ENCODE measurements around the gene ATXN7L3B.

Gene ATXN7L3B

DNA sequence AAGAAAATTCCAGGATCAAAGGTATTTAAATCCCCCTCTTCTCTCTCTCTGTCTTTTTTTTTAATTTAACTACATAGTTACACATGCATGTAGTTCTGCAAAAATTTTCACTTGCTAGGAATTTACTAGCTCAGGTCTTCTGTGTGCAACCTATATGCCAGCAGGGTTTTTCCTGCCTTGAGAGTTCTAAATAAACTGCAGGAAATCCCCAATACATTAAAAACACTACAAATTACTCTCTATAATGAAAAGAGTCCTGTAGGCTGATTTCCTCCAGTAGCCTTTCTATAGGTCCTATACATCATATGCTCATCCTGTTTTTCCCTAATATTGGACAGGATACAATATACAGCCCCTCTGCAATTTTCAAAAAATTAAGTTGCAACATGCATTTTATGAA is 27.7 kb upstream of the ATXN7L3B start:
- Histone ChIP-seq H3K4me1 (ENCODE audit: insufficient read depth, insufficient read length) (no peaks in the 10 kb centered on the region), H3K27me3 (ENCODE audit: insufficient read depth, insufficient read length) (no peaks in the 10 kb centered on the region), H3K4me3 (ENCODE audit: insufficient read length, low read depth) (no peak overlapping the region), H3K9ac (ENCODE audit: insufficient read length, low read depth) (no peak overlapping the region), H3K36me3 (ENCODE audit: insufficient read depth, insufficient read length, low read length) (no peaks in the 10 kb centered on the region), H3K9me3 (ENCODE audit: insufficient read depth, low read length) (0 out of 2 replicates have a peak, but pooled peaks cover 11% of the 10 kb centered on the region)
- DNase-seq (ENCODE audit: low read depth, low spot score) = no peak
- TF ChIP-seq ZNF274 (IDR thresholded peaks at IDR 0.05; ENCODE audit: low read depth, low read length) (no peak), YY1 (IDR thresholded peaks at IDR 0.05; ENCODE audit: insufficient read depth, insufficient read length) (no peak), SUZ12 (IDR thresholded peaks at IDR 0.05; ENCODE audit: extremely low read depth, insufficient read depth, insufficient read length) (no peak)

DNA sequence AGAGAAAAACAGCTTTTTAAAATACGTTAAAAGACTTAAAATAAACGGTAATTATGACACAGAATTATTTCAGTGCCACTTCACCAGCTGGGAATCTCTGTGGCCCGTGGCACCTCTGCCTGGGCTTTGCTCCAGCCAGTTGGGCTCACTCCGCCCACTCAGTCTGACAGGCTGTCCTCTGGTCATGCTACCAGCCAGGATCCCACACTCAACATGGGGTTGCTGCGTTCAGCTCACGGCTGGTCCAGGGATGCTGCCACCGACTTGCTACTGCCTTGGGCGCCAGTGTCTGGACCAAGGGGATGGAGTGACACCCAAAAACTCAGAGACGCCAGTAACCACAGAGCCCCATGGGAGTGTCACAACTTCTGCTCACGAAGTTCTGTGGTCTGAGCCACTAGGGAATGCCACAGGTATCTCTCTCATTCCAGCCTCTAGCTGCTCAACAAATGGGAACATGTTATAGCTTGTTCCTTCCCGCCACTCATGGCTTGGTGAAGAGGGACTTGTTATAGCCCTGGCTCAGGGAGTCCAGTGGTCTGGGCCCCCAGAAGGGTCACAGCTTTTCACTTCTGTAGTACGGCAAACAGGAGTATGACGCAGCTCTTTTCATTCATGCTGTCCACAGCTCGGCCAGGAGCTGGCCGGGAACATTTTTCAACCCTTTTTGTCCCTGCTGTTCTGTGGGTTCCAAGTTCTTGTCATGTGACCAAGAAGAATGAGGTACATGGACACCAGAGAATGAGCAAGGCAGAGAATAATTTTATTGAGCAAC is 23.4 kb upstream of the ATXN7L3B start:
- no peak for TF ChIP-seq SUZ12 (IDR thresholded peaks at IDR 0.05; ENCODE audit: extremely low read depth, insufficient read depth, insufficient read length)
- no peak for TF ChIP-seq YY1 (IDR thresholded peaks at IDR 0.05; ENCODE audit: insufficient read depth, insufficient read length)
- no peak for TF ChIP-seq ZNF274 (IDR thresholded peaks at IDR 0.05; ENCODE audit: low read depth, low read length)
- no peak overlapping the region for H3K9ac ChIP-seq (ENCODE audit: insufficient read length, low read depth)
- H3K36me3 ChIP-seq (ENCODE audit: insufficient read depth, insufficient read length, low read length) = no peaks in the 10 kb centered on the region
- H3K9me3 ChIP-seq (ENCODE audit: insufficient read depth, low read length) = 0 out of 2 replicates have a peak, but pooled peaks cover 11% of the 10 kb centered on the region
- DNase-seq (ENCODE audit: low read depth, low spot score) = no peak
- H3K4me1 ChIP-seq (ENCODE audit: insufficient read depth, insufficient read length) = no peaks in the 10 kb centered on the region
- H3K27me3 ChIP-seq (ENCODE audit: insufficient read depth, insufficient read length) = no peaks in the 10 kb centered on the region
- no peak overlapping the region for H3K4me3 ChIP-seq (ENCODE audit: insufficient read length, low read depth)

DNA sequence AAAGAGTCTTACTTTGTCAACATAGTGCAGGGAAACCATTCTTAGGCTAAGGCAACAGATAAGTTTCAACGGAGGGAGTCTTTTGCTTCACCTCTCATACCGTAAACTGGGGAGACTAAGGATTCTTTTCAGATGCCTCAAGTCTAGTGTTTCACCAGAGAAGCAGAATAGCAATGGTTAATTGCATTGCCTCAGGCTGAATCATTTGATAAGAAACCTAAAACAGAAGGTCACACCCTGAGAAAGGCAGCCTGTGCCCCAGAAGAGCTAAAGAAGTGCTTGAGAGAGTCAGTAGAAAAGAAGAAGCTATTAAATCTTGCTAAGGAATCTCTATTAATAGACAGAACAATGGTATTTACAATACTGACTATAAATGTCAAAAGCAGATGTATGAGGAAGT is 21.8 kb upstream of the ATXN7L3B start:
- no peak overlapping the region for H3K9ac ChIP-seq (ENCODE audit: insufficient read length, low read depth)
- H3K36me3 ChIP-seq (ENCODE audit: insufficient read depth, insufficient read length, low read length) = no peaks in the 10 kb centered on the region
- no peak for DNase-seq (ENCODE audit: low read depth, low spot score)
- TF ChIP-seq SUZ12 (IDR thresholded peaks at IDR 0.05; ENCODE audit: extremely low read depth, insufficient read depth, insufficient read length) (no peak), ZNF274 (IDR thresholded peaks at IDR 0.05; ENCODE audit: low read depth, low read length) (no peak), YY1 (IDR thresholded peaks at IDR 0.05; ENCODE audit: insufficient read depth, insufficient read length) (no peak)
- no peak overlapping the region for H3K4me3 ChIP-seq (ENCODE audit: insufficient read length, low read depth)
- H3K27me3 ChIP-seq (ENCODE audit: insufficient read depth, insufficient read length) = no peaks in the 10 kb centered on the region
- H3K4me1 ChIP-seq (ENCODE audit: insufficient read depth, insufficient read length) = no peaks in the 10 kb centered on the region
- no peaks in the 10 kb centered on the region for H3K9me3 ChIP-seq (ENCODE audit: insufficient read depth, low read length)

DNA sequence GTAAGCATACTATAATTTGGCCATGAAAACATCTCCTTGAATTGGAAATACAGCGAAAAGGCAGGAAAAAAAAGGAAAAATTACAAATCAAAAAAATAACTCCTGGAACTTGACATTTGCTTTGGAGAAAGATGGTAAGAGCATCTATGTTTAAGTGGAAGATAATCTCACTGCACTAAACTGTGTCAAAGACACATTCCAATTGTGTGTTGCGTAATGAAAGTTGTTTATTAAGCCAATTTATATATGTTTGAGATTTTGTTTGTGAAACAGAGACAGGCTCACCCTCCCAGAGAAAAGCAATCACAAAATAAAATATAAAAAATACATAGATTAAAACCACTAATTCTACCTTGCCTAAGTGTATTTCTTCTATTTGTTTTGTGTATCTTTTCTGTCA is 11.1 kb upstream of the ATXN7L3B start:
- Histone ChIP-seq H3K9me3 (ENCODE audit: insufficient read depth, low read length) (no peaks in the 10 kb centered on the region), H3K27me3 (ENCODE audit: insufficient read depth, insufficient read length) (no peaks in the 10 kb centered on the region), H3K9ac (ENCODE audit: insufficient read length, low read depth) (no peak overlapping the region), H3K36me3 (ENCODE audit: insufficient read depth, insufficient read length, low read length) (no peaks in the 10 kb centered on the region), H3K4me1 (ENCODE audit: insufficient read depth, insufficient read length) (no peaks in the 10 kb centered on the region), H3K4me3 (ENCODE audit: insufficient read length, low read depth) (no peak overlapping the region)
- TF ChIP-seq YY1 (IDR thresholded peaks at IDR 0.05; ENCODE audit: insufficient read depth, insufficient read length) = no peak
- no peak for TF ChIP-seq SUZ12 (IDR thresholded peaks at IDR 0.05; ENCODE audit: extremely low read depth, insufficient read depth, insufficient read length)
- TF ChIP-seq ZNF274 (IDR thresholded peaks at IDR 0.05; ENCODE audit: low read depth, low read length) = no peak
- DNase-seq (ENCODE audit: low read depth, low spot score) = no peak

DNA sequence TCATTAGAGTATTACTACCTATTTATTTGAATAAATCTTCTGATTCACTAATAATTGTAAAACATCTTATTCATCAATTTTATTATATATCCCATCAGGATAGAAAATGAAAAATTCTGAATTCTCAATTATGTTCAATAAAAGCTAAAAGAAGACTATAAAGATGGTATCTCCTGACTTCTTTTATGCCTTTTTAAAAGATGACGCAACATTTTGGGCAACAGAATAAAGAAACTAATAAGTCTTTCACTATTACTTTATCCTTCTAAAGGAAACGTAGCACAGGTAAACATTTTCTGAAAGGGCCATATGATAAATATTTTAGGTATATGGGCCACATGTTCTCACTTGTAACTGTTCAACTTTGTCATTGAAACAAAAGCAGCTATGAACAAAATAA is 10.1 kb upstream of the ATXN7L3B start:
- no peak overlapping the region for H3K4me3 ChIP-seq (ENCODE audit: insufficient read length, low read depth)
- H3K27me3 ChIP-seq (ENCODE audit: insufficient read depth, insufficient read length) = no peaks in the 10 kb centered on the region
- no peaks in the 10 kb centered on the region for H3K4me1 ChIP-seq (ENCODE audit: insufficient read depth, insufficient read length)
- no peak for DNase-seq (ENCODE audit: low read depth, low spot score)
- H3K9ac ChIP-seq (ENCODE audit: insufficient read length, low read depth) = no peak overlapping the region
- no peaks in the 10 kb centered on the region for H3K36me3 ChIP-seq (ENCODE audit: insufficient read depth, insufficient read length, low read length)
- H3K9me3 ChIP-seq (ENCODE audit: insufficient read depth, low read length) = no peaks in the 10 kb centered on the region
- no peak for TF ChIP-seq ZNF274 (IDR thresholded peaks at IDR 0.05; ENCODE audit: low read depth, low read length)
- TF ChIP-seq SUZ12 (IDR thresholded peaks at IDR 0.05; ENCODE audit: extremely low read depth, insufficient read depth, insufficient read length) = no peak
- no peak for TF ChIP-seq YY1 (IDR thresholded peaks at IDR 0.05; ENCODE audit: insufficient read depth, insufficient read length)

DNA sequence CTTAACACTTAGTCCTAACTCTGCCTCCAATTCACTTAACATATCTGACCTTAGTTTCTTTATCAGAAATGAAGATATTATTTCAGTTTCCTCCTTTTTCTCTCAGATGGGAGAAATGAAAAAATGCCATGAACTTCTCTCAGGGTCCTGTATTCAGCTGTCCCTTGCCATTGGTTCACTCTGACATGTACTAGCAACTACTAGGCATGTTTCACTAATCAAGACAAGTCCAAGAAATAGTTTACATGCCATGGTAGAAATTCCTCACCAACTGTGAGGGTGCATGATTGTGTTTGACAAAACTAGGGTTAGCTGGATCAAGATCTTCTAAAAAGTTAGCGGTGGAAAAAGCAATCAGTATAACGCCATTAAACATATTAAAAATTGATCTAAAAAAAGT is 7.0 kb upstream of the ATXN7L3B start:
- Histone ChIP-seq H3K36me3 (ENCODE audit: insufficient read depth, insufficient read length, low read length) (no peaks in the 10 kb centered on the region), H3K4me3 (ENCODE audit: insufficient read length, low read depth) (no peak overlapping the region), H3K9me3 (ENCODE audit: insufficient read depth, low read length) (no peaks in the 10 kb centered on the region), H3K9ac (ENCODE audit: insufficient read length, low read depth) (no peak overlapping the region), H3K27me3 (ENCODE audit: insufficient read depth, insufficient read length) (no peaks in the 10 kb centered on the region), H3K4me1 (ENCODE audit: insufficient read depth, insufficient read length) (no peaks in the 10 kb centered on the region)
- TF ChIP-seq YY1 (IDR thresholded peaks at IDR 0.05; ENCODE audit: insufficient read depth, insufficient read length) (no peak), SUZ12 (IDR thresholded peaks at IDR 0.05; ENCODE audit: extremely low read depth, insufficient read depth, insufficient read length) (no peak), ZNF274 (IDR thresholded peaks at IDR 0.05; ENCODE audit: low read depth, low read length) (no peak)
- no peak for DNase-seq (ENCODE audit: low read depth, low spot score)

DNA sequence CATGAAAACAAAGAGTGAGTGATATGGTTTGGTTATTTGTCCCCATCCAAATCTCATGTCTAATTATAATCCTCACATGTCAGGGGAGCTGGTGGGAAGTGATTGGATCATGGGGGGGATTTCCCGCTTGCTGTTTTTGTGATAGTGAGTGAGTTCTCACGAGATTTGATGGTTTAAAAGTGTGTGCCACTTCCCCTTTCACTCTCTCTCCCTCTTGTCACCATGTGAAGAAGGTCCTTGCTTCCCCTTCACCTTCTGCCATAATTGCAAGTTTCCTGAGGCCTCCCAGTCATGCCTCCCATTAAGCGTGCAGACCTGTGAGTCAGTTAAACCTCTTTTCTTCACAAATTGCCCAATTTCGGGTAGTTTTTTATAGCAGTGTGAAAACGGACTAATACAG is 2.1 kb upstream of the ATXN7L3B start:
- Histone ChIP-seq H3K36me3 (ENCODE audit: insufficient read depth, insufficient read length, low read length) (peaks cover 22% of the 10 kb centered on the region), H3K4me3 (ENCODE audit: insufficient read length, low read depth) (no peak overlapping the region), H3K27me3 (ENCODE audit: insufficient read depth, insufficient read length) (no peaks in the 10 kb centered on the region), H3K9ac (ENCODE audit: insufficient read length, low read depth) (no peak overlapping the region), H3K4me1 (ENCODE audit: insufficient read depth, insufficient read length) (no peaks in the 10 kb centered on the region), H3K9me3 (ENCODE audit: insufficient read depth, low read length) (peaks cover 22% of the 10 kb centered on the region)
- TF ChIP-seq ZNF274 (IDR thresholded peaks at IDR 0.05; ENCODE audit: low read depth, low read length) = no peak
- no peak for TF ChIP-seq YY1 (IDR thresholded peaks at IDR 0.05; ENCODE audit: insufficient read depth, insufficient read length)
- no peak for TF ChIP-seq SUZ12 (IDR thresholded peaks at IDR 0.05; ENCODE audit: extremely low read depth, insufficient read depth, insufficient read length)
- DNase-seq (ENCODE audit: low read depth, low spot score) = no peak

Data from NT2/D1 (cell line).